Cerebellar nuclear complex (tissue), 1 donor: ENCODE results near the gene NTF3.

ENCODE experiments used
- DNase-seq, 2 experiments: peaks; one replicate each; lab custom pipeline; 2025; lab: John Stamatoyannopoulos, UW

The NTF3 gene

DNA sequence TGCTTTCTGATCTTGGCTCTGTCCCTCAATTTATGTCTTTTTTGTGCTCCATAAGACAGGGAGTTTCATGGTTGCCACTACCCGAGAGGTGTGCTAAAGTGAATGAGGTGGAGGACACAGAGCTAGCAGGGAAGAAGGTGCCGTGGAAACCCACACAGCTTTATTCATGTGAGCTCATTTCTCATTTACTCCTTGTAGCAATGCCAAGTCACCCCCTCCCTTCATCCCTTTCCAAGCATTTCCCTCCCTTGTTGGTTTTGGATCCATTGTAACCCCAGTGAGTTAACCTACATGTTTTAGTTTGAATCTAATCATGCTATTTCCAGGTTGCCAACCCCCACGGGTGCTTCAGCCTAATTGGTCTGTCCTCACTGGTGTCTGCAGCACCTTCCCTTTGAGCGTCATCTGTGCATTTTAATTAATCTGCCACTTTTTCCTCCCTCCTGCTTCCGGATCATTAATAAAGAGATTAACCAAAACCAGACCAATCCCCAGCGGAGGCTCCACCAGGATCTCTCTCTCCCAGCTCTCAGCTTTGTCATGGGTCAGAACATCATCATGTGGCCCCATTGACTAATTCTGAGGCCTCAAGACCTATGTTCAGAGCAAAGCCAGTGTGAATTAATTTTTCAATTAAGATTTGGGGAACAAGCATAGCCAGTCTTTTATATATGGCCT lies 56.2 kb downstream of the NTF3 start:
- DNase-seq = no peak

- no peak for DNase-seq
These were observed 56.7 kb downstream of the NTF3 start for GRCh38 chr12:5488626-5488955.

DNA sequence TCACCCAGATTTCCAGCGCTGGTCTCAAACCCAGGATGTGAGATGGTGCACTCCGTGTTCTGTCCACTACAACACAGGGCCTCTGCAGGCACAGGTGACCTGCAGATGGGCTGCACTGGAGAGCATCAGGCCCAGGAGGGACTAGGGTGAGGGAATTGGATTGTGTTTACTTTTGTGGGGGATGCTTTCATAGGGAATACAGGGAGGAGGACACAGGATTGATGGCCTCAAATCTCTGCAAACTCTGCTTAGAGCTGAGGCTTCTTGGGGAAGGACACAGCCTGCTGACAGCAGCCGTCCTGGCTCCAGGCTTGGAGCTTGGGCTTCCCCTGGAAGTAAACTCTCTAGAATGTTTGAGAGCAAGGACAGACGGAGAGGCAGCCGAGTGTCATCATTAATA lies 57.1 kb downstream of the NTF3 start:
- no peak for DNase-seq

- DNase-seq = no peak
These were observed 58.0 kb downstream of the NTF3 start for GRCh38 chr12:5489760-5490406.

- DNase-seq = no peak
These were observed 60.7 kb downstream of the NTF3 start for GRCh38 chr12:5492562-5492961.

DNA sequence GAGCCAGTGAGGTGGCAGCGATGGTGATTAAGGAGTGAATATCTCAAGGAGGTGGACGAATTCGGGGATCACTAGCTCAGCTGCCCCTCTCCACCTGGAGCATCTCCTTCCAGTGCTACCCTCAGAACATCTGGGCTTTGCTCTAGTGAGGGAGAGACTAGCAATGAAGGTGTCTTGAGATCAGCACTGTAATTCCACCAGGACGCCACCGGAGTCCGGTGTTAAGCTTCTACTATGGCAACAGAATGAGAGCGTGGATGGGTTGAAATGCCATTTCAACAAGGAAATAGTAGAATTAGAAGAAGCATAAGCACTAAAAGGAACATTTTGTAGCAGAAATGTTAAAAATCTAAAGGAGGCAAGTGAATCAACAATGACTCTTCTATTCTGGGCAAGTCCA lies 61.1 kb downstream of the NTF3 start:
- no peak for DNase-seq

- no peak for DNase-seq
These were observed 62.4 kb downstream of the NTF3 start for GRCh38 chr12:5494343-5494742.

GRCh38 chr12:5497329-5498053 lies 65.6 kb downstream of the NTF3 start:
- DNase-seq = no peak

GRCh38 chr12:5498076-5498475 lies 66.2 kb downstream of the NTF3 start:
- no peak for DNase-seq

DNA sequence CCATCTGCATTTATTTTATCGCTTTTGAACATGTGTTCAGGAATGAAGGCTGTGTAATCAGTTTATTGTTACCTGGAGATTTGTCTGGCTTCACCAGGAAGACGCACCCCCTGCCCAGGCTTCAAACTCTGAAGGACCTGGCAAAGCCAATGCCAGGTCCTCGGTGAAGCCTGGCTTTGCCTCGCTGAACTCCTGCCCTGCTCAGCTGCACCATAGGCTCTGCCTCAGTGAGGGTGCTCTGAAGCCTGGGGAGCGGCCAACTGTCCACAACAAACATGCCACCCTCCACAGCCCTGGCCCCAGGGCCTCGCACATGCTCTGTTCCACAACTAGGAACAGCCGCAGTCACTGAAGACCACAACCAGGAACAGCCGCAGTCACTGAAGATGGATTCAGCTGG lies 66.9 kb downstream of the NTF3 start:
- DNase-seq = no peak

DNA sequence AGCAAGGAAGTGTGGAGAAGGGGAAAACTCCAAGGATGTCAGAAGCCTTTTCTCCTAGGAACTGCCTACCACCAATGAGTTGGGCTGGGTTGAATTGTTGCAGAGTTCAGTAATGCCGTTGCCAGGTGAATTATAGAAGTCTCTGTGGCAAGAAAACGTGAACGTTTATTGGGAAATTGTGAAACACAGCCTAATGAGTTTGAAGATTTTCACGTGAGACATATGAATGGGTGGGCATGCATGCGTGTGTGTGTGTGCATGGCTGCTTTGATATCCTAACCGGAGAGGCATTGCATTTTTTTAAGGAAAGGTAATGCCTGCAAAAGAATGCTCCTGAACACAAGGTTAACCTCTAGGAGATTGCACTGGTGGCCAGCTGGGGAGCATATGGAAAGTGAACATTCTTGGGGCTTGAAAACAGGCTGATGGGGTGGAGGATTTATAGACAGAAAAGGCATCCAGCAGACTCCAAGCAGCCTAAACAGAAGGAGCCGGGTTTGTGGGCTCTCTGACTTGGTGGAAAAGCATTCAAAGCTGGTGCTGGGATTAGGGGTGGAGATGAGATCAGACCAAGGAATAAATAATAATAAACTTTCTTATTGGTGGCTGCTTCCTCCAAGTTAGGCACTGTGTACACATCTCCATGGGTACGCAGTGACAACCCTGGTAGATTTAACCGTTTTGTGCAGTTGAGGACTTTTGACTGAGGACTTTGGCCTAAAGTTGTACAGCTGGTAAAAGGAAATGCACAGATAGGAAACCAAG lies 67.8 kb downstream of the NTF3 start:
- DNase-seq = no peak

GRCh38 chr12:5500331-5500659 lies 68.4 kb downstream of the NTF3 start:
- no peak for DNase-seq

- DNase-seq = no peak
These were observed 71.9 kb downstream of the NTF3 start for GRCh38 chr12:5503774-5504173.

DNA sequence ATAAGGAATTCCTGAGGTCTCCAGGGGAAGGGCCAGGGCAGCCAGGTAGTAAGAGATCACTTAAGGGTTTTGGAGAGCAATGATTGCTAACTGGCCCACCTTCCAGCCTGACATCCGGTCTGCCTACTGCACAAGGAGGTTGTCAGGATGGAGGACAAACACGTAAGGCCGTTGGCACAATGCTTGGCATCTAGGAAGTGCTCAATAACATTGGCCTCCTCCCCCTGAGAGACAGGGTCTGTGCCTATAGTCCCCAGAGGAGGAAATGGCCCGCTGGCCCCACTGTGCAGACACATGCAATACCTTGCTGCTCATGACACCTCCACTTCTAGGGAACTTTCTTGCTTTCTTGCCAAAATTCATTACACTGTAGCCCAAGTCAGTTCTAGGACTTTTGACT lies 73.2 kb downstream of the NTF3 start:
- no peak for DNase-seq

- DNase-seq = no peak
These were observed 73.8 kb downstream of the NTF3 start for GRCh38 chr12:5505751-5506150.

DNA sequence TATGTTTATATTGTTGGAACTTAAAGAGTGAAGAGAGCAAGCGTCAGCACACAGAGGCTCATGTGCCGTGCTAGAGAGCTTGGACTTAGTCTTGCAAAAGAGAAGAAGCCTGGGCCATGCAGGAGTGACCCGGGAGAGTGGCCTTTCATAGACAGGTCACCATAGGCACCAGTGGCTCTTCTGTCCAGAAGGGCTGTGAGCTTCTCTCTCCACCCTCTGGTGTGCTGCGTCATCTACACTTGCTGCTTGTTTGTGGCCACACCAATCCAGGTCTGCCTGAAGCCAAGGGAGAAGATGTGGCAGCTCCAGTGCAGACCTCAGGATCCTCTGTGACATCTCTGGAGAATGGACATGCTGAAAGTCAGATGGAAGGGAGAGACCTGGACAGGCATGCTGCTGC lies 74.4 kb downstream of the NTF3 start:
- DNase-seq = no peak

GRCh38 chr12:5506821-5507231 lies 74.9 kb downstream of the NTF3 start:
- DNase-seq = no peak

DNA sequence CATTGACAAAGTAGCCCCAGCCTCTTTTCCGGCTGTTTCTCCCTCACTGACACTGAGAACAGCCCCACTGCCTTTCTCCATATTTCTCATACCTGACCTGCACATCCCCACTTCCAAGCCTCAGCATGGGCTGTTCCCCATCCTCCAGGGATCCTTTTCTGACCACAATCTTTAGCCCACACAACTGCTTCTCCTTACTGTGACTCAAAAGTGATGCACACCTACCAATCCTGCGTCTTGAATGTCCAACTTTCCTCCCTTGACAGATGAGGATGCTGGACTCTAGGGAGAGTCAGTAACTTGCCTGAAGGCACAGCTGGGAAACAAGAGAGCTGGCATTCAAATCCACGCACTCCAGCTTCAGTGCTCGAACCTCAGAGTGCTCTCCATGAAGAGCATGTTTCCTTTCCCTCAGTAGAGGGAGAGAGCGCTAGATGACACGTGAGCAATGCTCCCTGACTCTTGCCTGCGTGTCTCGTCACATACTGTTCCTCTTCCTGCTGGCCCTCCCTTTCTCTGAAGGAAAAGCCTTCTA lies 75.6 kb downstream of the NTF3 start:
- DNase-seq = no peak

DNA sequence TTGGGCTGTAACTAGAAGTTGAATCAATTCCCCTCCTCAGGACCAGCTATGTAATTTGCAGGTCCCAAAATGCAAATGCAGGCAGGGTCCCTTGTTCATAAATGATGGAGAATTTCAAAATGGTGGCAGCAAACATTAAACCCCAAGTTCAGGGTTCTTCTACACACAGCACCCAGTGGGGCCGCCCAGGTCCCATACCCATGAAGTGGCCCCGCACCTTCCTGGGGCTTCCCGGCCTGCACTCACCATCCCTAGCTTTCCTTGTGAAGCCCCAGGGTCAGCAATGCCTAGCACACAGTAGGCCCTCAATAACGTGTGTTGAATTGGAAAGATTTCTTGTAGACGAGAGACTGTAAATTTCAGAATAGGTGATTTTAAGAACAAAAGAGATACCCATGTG lies 76.0 kb downstream of the NTF3 start:
- DNase-seq = no peak

- no peak for DNase-seq
These were observed 77.2 kb downstream of the NTF3 start for GRCh38 chr12:5509102-5509501.

DNA sequence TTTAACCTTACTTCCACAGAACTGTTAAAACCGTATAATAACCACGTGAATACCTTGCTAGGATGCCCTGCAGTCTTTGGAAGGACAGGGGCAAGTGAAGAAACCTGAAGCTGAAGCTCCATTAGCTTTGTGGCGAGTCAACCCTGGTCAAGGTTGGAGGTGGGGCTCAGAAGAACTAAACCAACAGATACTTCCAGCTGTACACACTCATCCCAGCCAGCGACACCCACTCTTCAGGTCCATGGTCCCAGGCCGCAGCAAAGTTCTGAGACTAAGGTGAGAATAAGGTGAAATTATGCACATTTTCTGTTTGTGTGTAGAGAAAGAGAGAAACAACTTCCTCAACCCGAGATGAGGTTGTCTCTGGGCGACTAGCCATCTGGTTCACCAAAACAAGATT lies 77.6 kb downstream of the NTF3 start:
- no peak for DNase-seq

DNA sequence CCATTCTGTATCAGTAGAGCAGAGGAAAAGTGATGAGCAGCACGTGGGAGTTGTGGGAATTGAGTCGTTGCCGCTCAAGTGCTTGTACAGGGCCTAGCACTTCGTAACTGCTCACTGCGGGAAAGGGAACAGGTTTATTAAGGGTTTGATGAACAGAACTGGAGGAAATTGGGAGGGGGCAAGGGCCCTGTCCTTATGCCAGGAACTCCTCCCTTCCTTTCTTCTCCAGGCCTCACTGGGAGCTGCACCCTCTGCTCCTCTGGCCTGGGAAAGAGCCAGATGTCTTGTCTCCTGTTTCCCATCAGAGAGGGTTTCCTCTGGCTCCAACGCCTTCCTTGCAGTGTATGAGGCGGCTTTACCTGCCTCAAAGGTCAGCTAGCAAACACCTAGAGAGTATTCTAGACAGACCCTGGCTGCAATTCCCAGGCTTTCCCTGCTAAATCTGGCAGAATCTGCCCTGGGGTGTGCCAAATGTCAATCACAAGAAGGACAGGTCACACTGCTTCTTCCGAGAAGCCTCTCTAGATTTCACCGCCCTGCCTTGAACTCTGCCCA lies 78.4 kb downstream of the NTF3 start:
- no peak for DNase-seq
